GM21381 (cell line): ENCODE results near the gene RNASEH2C.
"Not testable (repeated sequence)": the region's sequence is repeated elsewhere in the genome, so short reads cannot be mapped to it uniquely, and the experiment has no call there.

ENCODE experiments used
- ATAC-seq: cut with Tn5 transposase; IDR thresholded peaks from one replicate; pipeline ENCODE4 v1.9.1; 2021; ENCODE audit warnings: mild to moderate bottlenecking, moderate library complexity; ENCODE audit not compliant: unreplicated experiment

The RNASEH2C gene

DNA sequence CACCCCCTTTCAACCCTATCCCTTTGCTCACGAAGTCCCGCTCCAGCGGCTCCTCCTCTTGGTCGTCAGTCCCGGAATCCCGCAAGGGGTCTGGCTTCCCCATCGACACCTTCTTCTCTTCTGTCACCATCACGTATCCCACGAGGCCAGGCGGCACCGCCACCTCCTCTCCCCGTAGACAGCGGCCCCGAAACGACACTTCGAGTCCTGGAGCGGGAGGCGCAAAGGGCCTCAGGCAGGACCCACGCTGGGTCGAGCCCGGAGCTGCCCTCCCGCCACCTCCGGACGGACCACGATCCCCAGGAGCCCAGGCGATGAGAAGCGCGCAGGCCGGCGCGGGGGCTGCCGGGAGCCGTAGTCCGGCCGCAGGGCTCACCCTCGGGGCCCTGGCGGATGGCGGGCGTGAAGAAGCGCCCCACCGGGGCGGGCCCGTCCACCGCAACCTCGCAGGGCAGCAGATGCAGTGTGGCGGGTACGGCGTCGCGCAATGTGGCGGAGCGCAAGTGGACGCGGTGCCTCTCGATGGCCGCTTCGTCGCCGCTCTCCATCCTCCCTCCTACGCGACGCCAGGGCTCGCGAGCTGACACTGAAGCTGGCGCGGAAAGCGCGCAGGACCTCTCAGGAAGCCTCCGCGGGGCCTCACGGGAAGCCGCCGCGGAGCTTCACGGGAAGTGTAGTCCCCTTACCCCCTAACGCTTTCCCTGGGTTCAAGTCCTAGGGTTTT, at the start of gene RNASEH2C:
RNASEH2C (minus strand) TSS at position 588 of the 724 bp plus-strand sequence; CDS start at position 548, 40 bp downstream.
- peak; percentile 75 for ATAC-seq

DNA sequence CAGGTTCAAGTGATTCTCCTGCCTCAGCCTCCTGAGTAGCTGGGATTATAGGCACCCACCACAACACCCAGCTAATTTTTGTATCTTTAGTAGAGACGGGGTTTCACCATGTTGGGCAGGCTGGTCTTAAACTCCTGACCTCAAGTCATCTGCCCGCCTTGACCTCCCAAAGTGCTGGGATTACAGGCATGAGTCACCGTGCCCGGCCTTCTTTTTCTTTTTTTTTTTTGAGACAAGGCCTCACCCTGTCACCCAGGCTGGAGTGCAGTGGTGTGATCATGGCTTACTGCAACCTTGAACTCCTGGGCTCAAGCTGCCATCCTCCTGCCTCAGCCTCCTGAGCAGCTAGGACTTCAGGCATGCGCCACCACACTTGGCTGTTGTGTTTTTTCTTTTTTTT, 47.2 kb upstream of the RNASEH2C start:
- ATAC-seq: not testable (repeated sequence)

DNA sequence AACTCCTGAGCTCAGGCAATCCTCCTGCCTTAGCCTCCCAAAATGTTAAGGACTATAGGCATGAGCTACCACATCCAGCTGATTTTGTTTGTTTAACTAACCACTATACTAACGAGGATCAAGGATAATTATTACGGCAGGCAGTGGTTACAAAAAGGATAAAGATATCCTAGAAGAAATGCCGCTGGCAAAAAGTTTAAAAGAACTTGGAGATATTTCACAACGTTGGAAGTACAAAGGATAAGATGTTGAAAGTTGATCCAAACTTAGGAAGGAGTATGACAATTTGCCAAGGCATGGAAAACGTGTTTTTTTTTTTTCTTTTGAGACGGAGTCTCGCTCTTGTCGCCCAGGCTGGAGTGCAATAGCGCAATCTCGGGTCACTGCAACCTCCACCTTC, 46.8 kb upstream of the RNASEH2C start:
- ATAC-seq: no peak

DNA sequence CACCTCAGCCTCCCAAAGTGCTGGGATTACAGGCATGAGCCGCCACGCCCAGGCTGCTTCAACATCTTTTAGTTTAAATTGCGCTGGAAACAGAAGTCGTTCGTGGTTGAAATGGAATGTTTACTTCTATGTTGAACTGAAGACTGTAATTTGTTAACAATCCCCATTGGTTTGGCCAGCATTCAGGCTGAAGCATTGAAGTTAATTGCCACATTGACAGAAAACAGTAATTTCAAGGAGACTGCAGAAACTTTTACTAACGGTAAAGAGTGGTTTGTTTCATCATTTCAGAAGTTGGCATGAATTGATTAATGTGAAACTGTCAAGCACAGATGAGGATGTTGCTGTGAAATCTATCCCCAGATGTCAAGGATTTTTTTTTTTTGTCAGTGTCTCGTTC, 45.9 kb upstream of the RNASEH2C start:
- ATAC-seq: no peak

DNA sequence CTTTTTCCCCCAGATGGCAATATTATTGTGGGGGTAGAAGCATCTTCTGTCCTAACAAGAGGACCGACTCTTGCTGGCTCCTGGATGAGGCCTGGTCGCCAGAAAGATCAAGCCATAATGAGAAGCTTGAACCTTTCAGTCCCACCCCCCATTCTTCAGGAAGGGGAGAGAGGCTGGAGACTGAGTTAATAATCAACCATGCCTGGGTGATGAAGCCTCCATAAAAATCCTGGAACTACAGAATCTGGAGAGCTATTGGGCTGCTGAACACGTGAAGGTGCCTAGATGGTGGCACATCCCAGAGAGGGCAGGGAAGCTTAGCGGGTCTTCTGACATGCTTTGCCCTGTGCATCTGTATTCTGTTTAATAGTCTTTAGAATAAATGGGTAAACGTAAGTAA, 43.8 kb upstream of the RNASEH2C start:
- no peak for ATAC-seq

DNA sequence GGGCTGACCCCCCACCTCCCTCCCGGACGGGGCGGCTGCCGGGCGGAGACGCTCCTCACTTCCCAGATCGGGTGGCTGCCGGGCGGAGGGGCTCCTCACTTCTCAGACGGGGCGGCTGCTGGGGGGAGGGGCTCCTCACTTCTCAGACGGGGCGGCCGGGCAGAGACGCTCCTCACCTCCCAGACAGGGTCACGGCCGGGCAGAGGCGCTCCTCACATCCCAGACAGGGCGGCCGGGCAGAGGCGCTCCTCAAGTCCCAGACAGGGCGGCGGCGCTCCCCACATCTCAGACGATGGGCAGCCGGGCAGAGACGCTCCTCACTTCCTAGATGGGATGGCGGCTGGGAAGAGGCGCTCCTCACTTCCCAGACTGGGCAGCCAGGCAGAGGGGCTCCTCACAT, 42.2 kb upstream of the RNASEH2C start:
- ATAC-seq: not testable (repeated sequence)

DNA sequence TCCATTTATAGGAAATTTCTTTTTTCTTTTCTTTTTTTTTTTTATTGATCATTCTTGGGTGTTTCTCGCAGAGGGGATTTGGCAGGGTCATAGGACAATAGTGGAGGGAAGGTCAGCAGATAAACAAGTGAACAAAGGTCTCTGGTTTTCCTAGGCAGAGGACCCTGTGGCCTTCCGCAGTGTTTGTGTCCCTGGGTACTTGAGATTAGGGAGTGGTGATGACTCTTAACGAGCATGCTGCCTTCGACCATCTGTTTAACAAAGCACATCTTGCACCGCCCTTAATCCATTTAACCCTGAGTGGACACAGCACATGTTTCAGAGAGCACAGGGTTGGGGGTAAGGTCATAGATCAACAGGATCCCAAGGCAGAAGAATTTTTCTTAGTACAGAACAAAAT, 41.6 kb upstream of the RNASEH2C start:
- ATAC-seq: not testable (repeated sequence)

DNA sequence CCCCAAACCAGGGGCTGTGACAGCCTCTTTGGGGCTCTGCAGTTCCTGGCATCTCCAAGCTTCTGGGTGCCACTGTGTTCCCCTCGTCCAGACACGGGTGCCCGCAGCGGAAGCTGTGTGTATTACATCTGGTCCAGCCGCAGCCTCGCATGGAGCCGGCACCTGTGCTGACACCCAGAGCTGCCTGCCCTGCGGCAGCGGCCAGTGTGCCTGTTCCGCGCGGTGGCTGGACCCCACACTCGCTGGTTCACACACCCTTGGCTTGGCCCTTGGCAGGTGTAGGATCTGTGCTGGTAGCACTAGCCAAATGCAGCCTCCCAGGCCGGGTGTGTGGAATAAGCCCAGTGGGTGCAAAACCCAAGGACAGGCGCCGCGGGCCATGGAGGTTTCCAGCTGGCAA, 24.5 kb upstream of the RNASEH2C start:
- no peak for ATAC-seq

DNA sequence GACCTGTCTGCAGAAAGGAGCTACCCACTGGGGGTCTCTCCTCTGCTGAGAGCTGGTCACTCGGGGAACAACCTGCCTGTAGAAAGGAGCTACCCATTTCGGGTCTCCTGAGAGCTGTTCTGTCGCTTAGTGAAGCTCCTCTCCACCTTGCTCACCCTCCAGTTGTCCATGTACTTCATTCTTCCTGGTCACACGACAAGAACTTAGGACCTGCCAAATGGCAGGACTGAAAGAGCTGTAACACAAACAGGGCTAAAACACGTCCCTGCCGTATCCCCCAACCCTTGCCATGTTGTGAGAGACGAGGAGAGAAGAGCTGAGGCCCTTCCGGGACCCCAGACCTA, 24.1 kb upstream of the RNASEH2C start:
- no peak for ATAC-seq

DNA sequence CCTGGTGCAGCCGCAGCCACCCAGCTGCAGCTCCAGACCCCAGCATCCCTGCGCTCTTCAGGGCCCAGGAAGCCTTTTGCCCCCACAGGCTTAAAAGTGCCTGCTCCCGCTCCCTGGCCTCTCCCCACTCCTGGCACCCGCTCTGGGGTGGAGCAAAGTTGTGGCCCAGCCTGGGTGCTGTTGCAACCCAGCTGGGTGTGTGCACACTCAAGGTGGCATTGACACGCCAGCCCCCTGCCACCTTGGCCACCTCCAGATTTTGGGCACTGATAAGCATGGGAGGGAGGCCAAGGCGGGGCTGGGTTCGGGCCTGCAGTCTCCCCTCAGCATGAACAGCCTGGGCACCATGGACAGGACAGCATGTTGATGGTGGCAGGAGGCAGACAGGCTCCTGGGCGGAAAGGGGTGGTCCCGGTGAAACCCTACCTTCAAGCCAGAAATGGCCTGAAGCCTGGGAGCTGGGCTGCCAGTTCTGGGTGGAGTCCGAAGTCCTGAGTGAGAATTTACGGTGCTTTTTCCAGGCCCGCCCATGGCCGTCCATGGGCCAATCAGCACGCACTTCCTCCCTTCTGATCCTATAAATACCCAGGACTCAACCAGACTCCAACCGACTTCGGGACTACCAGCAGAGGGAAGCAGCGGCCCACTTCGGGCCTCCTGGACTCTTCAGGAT, 23.6 kb upstream of the RNASEH2C start:
- no peak for ATAC-seq

DNA sequence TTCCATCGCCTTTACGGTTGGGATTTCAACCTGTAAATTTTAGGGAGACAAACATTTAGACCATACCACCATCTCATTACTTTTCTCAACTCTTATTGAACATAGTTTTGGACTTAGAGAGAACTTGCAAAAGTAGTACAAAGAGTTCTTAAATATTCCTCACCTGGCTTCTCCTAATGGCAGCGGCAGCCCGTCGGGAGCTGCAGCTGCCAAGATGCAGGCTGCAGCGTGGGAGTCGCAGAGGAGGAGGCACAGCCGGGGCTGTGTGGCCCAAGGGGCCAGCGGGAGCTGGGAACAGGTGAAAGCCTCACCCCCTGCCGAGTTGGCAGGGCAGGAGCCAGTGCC, 23.1 kb upstream of the RNASEH2C start:
- ATAC-seq: no peak

DNA sequence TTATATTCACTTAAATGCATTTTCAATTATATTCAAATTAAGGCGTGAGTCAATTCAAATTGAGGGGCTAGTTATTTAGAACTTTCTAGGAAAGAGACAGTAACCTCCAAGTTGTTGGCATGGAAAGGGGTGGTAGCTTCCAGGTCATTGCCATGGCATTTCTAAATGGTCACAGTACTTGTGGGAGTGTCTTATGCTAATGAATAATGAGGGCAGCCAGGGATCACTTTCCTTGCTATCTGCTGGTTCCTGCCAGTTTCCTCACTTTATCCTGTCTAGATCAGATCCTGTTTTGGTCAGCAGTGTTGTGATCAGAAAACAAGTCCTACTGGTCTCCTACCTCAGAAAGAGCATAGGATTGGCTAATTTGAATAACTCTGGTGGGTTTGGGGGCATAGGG, 21.8 kb upstream of the RNASEH2C start:
- ATAC-seq: no peak

DNA sequence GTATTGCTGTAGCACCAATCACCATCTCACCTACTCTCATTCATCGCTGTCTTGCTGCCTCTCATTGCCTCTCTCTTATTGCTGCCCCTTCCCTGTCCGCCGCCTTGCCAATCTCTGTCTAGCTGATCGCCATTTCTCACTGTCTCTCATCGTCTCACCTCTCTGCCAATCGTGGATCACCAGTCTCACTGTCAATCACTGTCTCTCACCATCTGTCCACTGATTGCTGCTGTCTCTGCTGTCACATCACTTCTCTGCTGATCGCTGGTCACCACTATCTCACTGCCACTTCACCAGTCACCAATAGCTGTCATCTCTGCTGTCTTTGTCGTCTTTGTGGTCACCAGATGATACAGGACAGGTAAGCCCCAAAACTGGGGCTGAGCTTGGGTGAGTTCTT, 20.6 kb upstream of the RNASEH2C start:
- ATAC-seq: no peak

DNA sequence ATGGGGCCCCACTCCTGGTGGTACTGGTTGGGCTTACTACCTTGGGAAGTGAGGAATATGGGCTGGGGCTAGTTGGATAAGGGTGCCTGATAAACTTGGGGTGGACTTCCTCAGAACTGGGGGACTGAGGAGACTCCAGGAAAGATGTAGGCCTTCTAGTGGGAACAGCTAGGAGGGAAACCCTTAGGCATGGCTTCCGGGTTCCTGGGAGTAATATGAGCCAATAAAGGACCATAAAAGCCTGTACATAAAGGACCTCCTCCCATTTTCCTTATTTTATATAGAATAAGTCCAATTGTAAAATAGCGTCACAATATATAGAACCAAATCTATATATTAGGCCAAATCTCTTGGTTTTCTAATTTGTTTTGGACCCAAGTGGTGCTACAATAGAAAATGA, 18.4 kb upstream of the RNASEH2C start:
- ATAC-seq: no peak

DNA sequence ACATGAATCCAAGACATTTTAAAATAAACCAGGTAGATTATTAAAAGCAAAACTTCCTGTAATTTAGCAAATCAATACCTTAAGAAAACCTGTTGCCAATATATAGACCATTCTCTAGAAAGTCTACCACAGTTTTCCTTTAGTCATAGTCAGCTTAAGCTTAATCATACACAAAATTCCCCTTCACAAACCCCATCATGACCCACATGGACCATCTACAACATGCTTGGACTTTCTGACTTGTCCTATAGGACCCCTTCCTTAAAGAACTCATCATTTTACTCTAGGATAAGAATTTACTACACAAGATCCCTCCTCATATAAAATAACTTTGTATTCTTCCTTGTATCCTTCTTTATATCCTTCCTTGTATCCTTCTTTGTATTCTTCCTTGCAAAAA, 16.2 kb upstream of the RNASEH2C start:
- no peak for ATAC-seq

DNA sequence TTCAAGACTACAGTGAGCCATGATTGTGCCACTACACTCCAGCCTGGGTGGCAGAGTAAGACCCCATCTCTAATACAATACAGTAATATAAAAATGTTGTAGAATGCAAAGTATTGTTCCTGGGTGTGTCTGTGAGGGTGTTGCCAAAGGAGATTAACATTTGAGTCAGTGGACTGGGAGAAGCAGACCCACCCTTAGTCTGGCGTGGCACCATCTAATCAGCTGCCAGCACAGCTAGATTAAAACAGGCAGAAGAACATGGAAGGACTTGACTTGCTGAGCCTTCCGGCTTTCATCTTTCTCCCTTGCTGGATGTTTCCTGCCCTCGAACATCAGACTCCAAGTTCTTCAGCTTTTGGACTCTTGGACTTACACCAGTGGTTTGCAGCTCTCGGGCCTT, 14.5 kb upstream of the RNASEH2C start:
- ATAC-seq: not testable (repeated sequence)

DNA sequence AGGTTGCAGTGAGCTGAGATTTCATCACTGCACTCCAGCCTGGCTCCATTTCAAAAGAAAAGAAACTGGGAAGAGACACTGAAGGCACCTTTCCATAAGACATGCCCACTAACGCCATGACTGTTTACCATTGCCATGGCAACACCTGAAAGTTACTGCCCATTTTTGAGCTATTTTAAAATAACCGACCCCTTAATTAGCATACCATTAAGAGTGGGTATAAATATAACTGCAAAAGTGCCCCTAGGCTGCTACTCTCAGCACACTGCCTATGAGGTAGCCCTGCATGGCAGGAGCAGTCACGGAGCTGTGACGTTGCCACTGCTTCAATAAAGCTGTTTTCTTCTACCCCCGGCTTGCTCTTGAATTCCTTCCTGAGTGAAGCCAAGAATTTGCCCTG, 9.9 kb upstream of the RNASEH2C start:
- no peak for ATAC-seq

DNA sequence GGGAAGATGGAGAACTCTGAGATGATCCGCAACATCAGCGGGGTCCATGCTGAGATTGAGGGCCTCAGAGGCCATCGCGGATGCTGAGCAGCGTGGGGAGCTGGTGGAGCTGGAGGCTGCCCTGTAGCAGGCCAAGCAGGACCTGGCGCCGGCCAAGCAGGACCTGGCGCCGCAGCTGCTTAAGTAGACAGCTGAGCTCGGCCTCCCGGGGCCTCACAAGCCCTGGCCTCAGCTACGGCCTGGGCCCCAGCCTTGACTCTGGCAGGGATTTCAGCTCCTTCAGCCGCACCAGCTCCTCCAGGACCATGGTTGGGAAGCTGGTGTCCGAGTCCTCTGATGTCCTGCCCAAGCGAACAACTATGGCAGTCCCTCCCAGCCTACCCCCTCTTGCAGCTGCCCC, 7.3 kb upstream of the RNASEH2C start:
- ATAC-seq: no peak

DNA sequence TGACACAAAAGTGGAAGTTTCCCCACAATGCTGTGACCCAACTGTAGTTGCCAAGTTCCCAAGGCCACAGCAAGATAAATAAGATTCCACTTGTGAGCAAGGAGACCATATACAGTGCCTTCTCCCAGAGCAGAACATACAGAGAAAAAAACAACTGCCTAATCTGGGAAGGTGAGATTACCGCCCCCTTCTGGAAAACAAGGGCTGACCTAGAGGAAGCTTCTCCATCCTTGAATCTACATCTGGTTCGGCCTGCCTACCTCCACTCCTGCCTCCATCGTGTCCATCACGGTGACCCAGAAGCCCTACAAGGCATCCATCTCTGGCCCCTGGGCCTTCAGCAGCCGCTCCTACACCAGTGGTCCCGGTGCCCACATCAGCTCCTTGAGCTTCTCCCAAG, 6.1 kb upstream of the RNASEH2C start:
- no peak for ATAC-seq

DNA sequence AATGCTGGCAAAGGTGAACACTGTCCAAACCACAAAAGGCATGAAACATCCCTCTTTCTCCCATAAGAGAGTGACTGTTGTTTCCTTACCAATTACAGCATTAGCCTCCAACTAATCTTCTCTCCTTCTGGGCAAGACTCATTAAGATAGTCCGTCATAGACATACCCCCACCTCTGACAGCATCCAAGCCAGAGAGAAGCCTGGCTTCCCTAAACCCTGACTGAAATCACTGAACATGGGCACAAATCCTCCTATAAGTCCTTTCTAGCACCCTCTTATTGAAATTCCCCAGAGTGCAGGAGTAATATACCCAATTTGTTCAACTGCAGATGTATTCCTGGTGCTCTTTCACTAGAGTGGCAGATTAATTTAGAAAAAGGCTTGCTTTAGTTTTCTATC, 1.7 kb upstream of the RNASEH2C start:
- ATAC-seq: no peak

DNA sequence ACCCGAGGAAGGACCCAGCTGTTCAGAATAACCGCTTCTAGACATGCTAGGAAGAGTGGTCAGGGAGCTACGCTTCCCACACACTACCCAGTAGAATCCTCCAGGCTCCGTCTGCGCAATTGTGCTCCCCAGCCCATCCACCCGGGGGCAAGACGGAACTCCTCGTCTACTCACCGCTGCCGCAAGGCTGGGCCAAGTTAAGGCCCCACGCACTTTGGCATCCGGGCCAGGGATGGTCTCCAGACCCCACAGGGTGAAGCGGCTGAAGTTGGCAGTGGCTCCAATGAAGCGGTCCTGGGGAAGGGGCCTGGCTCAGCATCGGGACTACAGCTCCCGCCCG, 757 bp downstream of the RNASEH2C start:
- peak; percentile 12 for ATAC-seq

DNA sequence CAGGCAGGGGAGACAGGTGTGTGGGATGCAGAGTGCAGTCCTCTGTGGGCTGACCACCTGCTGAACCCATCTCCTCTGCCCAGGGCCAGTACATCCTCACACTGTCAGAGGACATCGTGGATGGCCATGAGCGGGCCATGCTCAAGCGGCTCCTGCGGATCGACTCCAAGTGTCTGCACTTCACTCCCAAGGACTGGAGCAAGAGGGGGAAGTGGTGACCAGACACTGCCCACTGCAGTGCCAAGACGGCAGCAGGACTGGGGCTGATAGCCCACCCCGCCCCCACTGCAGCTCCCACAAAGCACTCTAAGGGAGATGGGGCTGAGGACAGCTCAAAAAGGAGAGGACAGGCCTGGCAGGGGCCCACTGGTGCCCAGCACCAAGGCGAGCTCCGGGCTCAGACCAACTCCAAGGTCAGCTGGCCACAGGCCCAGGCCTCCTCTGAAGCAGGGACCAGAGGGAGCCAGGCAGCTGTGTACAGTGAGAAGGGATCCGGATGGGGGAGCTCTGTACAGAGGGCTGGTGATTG, 1.6 kb downstream of the RNASEH2C start:
- ATAC-seq: no peak

DNA sequence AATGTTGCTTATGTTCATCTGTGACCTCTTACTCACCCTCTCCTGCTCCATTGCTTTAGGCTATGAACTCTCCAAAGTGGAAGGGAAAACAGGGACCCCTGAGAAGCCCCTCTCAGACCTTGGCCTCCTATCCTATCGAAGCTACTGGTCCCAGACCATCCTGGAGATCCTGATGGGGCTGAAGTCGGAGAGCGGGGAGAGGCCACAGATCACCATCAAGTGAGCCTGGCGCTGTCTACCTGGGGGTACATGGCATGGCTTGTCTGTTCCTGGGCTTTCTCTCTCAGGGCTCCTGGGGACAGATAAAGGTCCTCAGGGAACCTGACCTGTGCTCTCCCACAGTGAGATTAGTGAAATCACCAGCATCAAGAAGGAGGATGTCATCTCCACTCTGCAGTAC, 2.1 kb downstream of the RNASEH2C start:
- ATAC-seq: no peak
